CD1c-positive myeloid dendritic cell (primary cell): Measurements from ENCODE around the gene MYO18B.

ENCODE experiments used
- DNase-seq: peaks from one replicate; pipeline ENCODE4 v3.0.0-alpha.2; 2016; ENCODE audit errors: extremely low spot score

Gene MYO18B

GRCh38 chr22:25824828-25825423 is 82.9 kb downstream of the MYO18B start:
- no peak for DNase-seq

GRCh38 chr22:25827415-25827814 is 85.4 kb downstream of the MYO18B start:
- no peak for DNase-seq

GRCh38 chr22:25828422-25828821 is 86.4 kb downstream of the MYO18B start:
- no peak for DNase-seq

GRCh38 chr22:25829237-25829636 is 87.2 kb downstream of the MYO18B start:
- no peak for DNase-seq

GRCh38 chr22:25829808-25830777 is 88.1 kb downstream of the MYO18B start:
- no peak for DNase-seq

GRCh38 chr22:25833091-25833490 is 91.1 kb downstream of the MYO18B start:
- DNase-seq, result no peak

GRCh38 chr22:25833676-25834075 is 91.7 kb downstream of the MYO18B start:
- DNase-seq, result no peak

- DNase-seq, result no peak
Observed at GRCh38 chr22:25834490-25834889, 92.5 kb downstream of the MYO18B start.

GRCh38 chr22:25835348-25835747 is 93.4 kb downstream of the MYO18B start:
- DNase-seq, result no peak

GRCh38 chr22:25837288-25837900 is 95.4 kb downstream of the MYO18B start:
- no peak for DNase-seq

- no peak for DNase-seq
Observed at GRCh38 chr22:25838960-25839741, 97.2 kb downstream of the MYO18B start.

GRCh38 chr22:25839755-25840154 is 97.8 kb downstream of the MYO18B start:
- DNase-seq, result no peak

GRCh38 chr22:25840167-25840566 is 98.2 kb downstream of the MYO18B start:
- DNase-seq, result no peak

- DNase-seq, result no peak
Observed at GRCh38 chr22:25840891-25841290, 98.9 kb downstream of the MYO18B start.

- DNase-seq, result no peak
Observed at GRCh38 chr22:25841775-25842174, 99.8 kb downstream of the MYO18B start.

- DNase-seq, result no peak
Observed at GRCh38 chr22:25843660-25844405, 101.8 kb downstream of the MYO18B start.

GRCh38 chr22:25844601-25845000 is 102.6 kb downstream of the MYO18B start:
- DNase-seq, result no peak

- DNase-seq, result no peak
Observed at GRCh38 chr22:25845985-25846745, 104.2 kb downstream of the MYO18B start.

- no peak for DNase-seq
Observed at GRCh38 chr22:25847451-25847850, 105.5 kb downstream of the MYO18B start.

- DNase-seq, result no peak
Observed at GRCh38 chr22:25848954-25849353, 107.0 kb downstream of the MYO18B start.
